SH-SY5Y (cell line): ENCODE results near the gene KCMF1.
A peak's percentile ranks its signal among the peaks of the same experiment; 100 is the strongest.

Experiments
- GATA2 ChIP-seq: IDR thresholded peaks from 2 replicates; pipeline ENCODE4 v1.6.1; 2011; ENCODE audit warnings: mild to moderate bottlenecking, low read depth, low read length
- GATA3 ChIP-seq: IDR thresholded peaks from 2 replicates; pipeline ENCODE4 v1.6.1; 2011; ENCODE audit warnings: low read depth, mild to moderate bottlenecking, low read length, moderate library complexity

The KCMF1 gene

GRCh38 chr2:85091838-85092237 lies 120.9 kb downstream of the KCMF1 start:
- no peak for TF ChIP-seq GATA2
- no peak for TF ChIP-seq GATA3

GRCh38 chr2:85095094-85095493 lies 124.1 kb downstream of the KCMF1 start:
- TF ChIP-seq GATA2 (no peak), GATA3 (no peak)

- no peak for TF ChIP-seq GATA3
These were observed 125.7 kb downstream of the KCMF1 start for GRCh38 chr2:85096616-85097015.

GRCh38 chr2:85104228-85104627 lies 133.3 kb downstream of the KCMF1 start:
- TF ChIP-seq GATA2 (no peak), GATA3 (no peak)

GRCh38 chr2:85106489-85107180 lies 135.7 kb downstream of the KCMF1 start:
- peak; percentile 84 for TF ChIP-seq GATA2
- peak; percentile 81 for TF ChIP-seq GATA3
